ENCODE data around the gene OPCML.

The OPCML gene

GRCh38 chr11:133418218-133418617 is 114.1 kb downstream of the OPCML start:
- Histone ChIP-seq H3K27ac (no peak overlapping the region), H3K27me3 (no peaks in the 10 kb centered on the region), H3K9me3 (no peaks in the 10 kb centered on the region), H3K4me3 (ENCODE audit: low read depth in 1 of 2, low read length in 1 of 2) (no peak overlapping the region), H3K36me3 (no peaks in the 10 kb centered on the region), H3K4me1 (ENCODE audit: control insufficient read depth in 1 of 2, insufficient read depth in 1 of 2, low read depth in 1 of 2, low read length in 1 of 2) (no peaks in the 10 kb centered on the region)
- TF ChIP-seq, protein P1, sequence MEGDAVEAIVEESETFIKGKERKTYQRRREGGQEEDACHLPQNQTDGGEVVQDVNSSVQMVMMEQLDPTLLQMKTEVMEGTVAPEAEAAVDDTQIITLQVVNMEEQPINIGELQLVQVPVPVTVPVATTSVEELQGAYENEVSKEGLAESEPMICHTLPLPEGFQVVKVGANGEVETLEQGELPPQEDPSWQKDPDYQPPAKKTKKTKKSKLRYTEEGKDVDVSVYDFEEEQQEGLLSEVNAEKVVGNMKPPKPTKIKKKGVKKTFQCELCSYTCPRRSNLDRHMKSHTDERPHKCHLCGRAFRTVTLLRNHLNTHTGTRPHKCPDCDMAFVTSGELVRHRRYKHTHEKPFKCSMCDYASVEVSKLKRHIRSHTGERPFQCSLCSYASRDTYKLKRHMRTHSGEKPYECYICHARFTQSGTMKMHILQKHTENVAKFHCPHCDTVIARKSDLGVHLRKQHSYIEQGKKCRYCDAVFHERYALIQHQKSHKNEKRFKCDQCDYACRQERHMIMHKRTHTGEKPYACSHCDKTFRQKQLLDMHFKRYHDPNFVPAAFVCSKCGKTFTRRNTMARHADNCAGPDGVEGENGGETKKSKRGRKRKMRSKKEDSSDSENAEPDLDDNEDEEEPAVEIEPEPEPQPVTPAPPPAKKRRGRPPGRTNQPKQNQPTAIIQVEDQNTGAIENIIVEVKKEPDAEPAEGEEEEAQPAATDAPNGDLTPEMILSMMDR (IDR thresholded peaks at IDR 0.05): no peak

DNA sequence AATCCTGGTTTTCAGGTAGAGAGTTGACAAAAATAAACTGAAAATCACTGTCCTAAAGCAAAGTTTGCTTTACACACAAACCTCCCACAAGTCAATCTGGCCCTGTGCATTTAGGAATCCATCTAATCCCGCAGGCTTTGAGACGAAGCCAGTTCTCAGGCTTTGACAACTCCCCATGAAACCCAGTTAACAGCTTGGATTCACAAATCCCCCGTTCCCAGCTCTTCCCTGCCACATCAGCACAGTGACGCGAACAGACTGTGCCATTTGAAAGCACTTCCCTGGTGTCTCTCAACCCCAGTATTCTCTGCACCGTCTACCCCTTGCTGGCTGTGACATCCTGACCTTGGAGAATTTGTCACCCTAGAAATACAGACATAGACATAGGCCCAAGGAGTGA is 117.8 kb downstream of the OPCML start:
- H3K9me3 ChIP-seq: no peaks in the 10 kb centered on the region
- no peaks in the 10 kb centered on the region for H3K4me1 ChIP-seq (ENCODE audit: control insufficient read depth in 1 of 2, insufficient read depth in 1 of 2, low read depth in 1 of 2, low read length in 1 of 2)
- no peak overlapping the region for H3K27ac ChIP-seq
- H3K36me3 ChIP-seq: no peaks in the 10 kb centered on the region
- no peaks in the 10 kb centered on the region for H3K27me3 ChIP-seq
- TF ChIP-seq, protein P1 (IDR thresholded peaks at IDR 0.05): no peak
- no peak overlapping the region for H3K4me3 ChIP-seq (ENCODE audit: low read depth in 1 of 2, low read length in 1 of 2)

- TF ChIP-seq, protein P1 (IDR thresholded peaks at IDR 0.05): no peak
- H3K4me1 ChIP-seq (ENCODE audit: control insufficient read depth in 1 of 2, insufficient read depth in 1 of 2, low read depth in 1 of 2, low read length in 1 of 2): no peaks in the 10 kb centered on the region
- H3K9me3 ChIP-seq: no peaks in the 10 kb centered on the region
- no peaks in the 10 kb centered on the region for H3K27me3 ChIP-seq
- H3K36me3 ChIP-seq: no peaks in the 10 kb centered on the region
- H3K27ac ChIP-seq: no peak overlapping the region
- no peak overlapping the region for H3K4me3 ChIP-seq (ENCODE audit: low read depth in 1 of 2, low read length in 1 of 2)
Measured at GRCh38 chr11:133413703-133414102, 118.6 kb downstream of the OPCML start.

- no peaks in the 10 kb centered on the region for H3K36me3 ChIP-seq
- TF ChIP-seq, protein P1 (IDR thresholded peaks at IDR 0.05): no peak
- H3K4me1 ChIP-seq (ENCODE audit: control insufficient read depth in 1 of 2, insufficient read depth in 1 of 2, low read depth in 1 of 2, low read length in 1 of 2): no peaks in the 10 kb centered on the region
- no peak overlapping the region for H3K27ac ChIP-seq
- H3K4me3 ChIP-seq (ENCODE audit: low read depth in 1 of 2, low read length in 1 of 2): no peak overlapping the region
- H3K9me3 ChIP-seq: no peaks in the 10 kb centered on the region
- H3K27me3 ChIP-seq: no peaks in the 10 kb centered on the region
Measured at GRCh38 chr11:133409799-133410198, 122.5 kb downstream of the OPCML start.

DNA sequence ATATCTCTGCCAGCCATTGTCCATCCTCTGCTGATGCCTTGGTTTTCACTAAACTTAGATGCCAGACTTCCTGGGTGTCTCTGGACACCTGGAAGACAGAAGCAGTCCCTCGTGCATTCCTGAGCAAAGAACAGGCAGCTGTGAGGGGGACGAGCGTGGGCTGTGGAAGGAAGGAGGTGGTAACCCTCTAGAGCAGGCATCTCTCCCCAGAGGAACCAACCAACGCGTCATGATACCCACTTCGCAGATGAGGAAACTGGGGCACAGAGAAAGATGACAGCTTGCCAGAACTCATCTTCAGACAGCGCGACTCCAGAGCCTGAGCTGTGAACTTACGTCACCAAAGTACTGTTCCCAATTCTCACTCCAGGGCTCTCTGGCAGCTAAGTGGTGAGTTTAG is 123.4 kb downstream of the OPCML start:
- no peaks in the 10 kb centered on the region for H3K27me3 ChIP-seq
- no peaks in the 10 kb centered on the region for H3K4me1 ChIP-seq (ENCODE audit: control insufficient read depth in 1 of 2, insufficient read depth in 1 of 2, low read depth in 1 of 2, low read length in 1 of 2)
- no peak overlapping the region for H3K27ac ChIP-seq
- no peak overlapping the region for H3K4me3 ChIP-seq (ENCODE audit: low read depth in 1 of 2, low read length in 1 of 2)
- H3K9me3 ChIP-seq: no peaks in the 10 kb centered on the region
- TF ChIP-seq, protein P1 (IDR thresholded peaks at IDR 0.05): no peak
- no peaks in the 10 kb centered on the region for H3K36me3 ChIP-seq

GRCh38 chr11:133408402-133408801 is 123.9 kb downstream of the OPCML start:
- TF ChIP-seq, protein P1 (IDR thresholded peaks at IDR 0.05): no peak
- Histone ChIP-seq H3K4me3 (ENCODE audit: low read depth in 1 of 2, low read length in 1 of 2) (no peak overlapping the region), H3K27me3 (no peaks in the 10 kb centered on the region), H3K27ac (no peak overlapping the region), H3K9me3 (no peaks in the 10 kb centered on the region), H3K4me1 (ENCODE audit: control insufficient read depth in 1 of 2, insufficient read depth in 1 of 2, low read depth in 1 of 2, low read length in 1 of 2) (no peaks in the 10 kb centered on the region), H3K36me3 (no peaks in the 10 kb centered on the region)
